Peyer's patch (tissue), 4 donors: ENCODE results near the gene ENTPD1. TPM values are rescaled to one million over a fixed set of nuclear protein-coding genes. Genes with fewer than 3 reads are reported as not detected.

Experiments used
- DNase-seq, 3 donors: peaks; one replicate each; pipeline ENCODE4 v3.0.0-alpha.2; 2017 to 2019
- H3K27ac ChIP-seq, 4 donors: fragments of 200-600 bp; sonication (generic); one replicate each; pipeline ENCODE4 v1.5.1; 2016 to 2019
- H3K27me3 ChIP-seq, 2 donors: fragments of 200-600 bp; sonication (generic); one replicate each; pipeline ENCODE4 v1.5.1; 2019
- H3K36me3 ChIP-seq, 3 donors: fragments of 200-600 bp; sonication (generic); one replicate each; pipeline ENCODE4 v1.5.1; 2016 to 2019
- H3K4me1 ChIP-seq, 4 donors: fragments of 200-600 bp; sonication (generic); one replicate each; pipeline ENCODE4 v1.5.1; 2016 to 2019
- H3K4me3 ChIP-seq, 4 donors: fragments of 200-600 bp; sonication (generic); 1 replicate in 3 of 4; 2 replicates in 1 of 4; pipeline ENCODE4 v1.5.1; 2016 to 2019; ENCODE audit warnings: mild to moderate bottlenecking in 1 of 4
- H3K9me3 ChIP-seq, 4 donors: fragments of 200-600 bp; sonication (generic); one replicate each; pipeline ENCODE4 v1.5.1; 2016 to 2019; ENCODE audit warnings: mild to moderate bottlenecking in 1 of 4
- POLR2A ChIP-seq, 2 donors: fragments of 450-650 bp; IDR thresholded peaks; one replicate each; pipeline ENCODE4 v1.5.1; 2017; ENCODE audit warnings: antibody characterized with exemption in 2 of 2, mild to moderate bottlenecking in 2 of 2, moderate library complexity in 2 of 2
- total RNA-seq, 4 donors: library from RNA; depleted of rRNA; stranded (reverse); fragments of >200 nt; gene quantifications; one replicate each; pipeline ENCODE4 v1.1.0, GENCODE V29; 2016
- TF ChIP-seq, protein P1 (sequence below), 6 experiments: fragments of 450-650 bp in 4 of 6; fragments of 200-600 bp in 2 of 6; sonication (generic) in 1 of 6; IDR thresholded peaks; one replicate each; pipeline ENCODE4 v1.5.1; 2017 to 2019; ENCODE audit warnings: antibody characterized with exemption in 6 of 6, mild to moderate bottlenecking in 3 of 6, moderate library complexity in 1 of 6

The ENTPD1 gene
- total RNA-seq, 4 donors from 2014 or later: 5.8 to 73.4 (median 16.8) TPM

DNA sequence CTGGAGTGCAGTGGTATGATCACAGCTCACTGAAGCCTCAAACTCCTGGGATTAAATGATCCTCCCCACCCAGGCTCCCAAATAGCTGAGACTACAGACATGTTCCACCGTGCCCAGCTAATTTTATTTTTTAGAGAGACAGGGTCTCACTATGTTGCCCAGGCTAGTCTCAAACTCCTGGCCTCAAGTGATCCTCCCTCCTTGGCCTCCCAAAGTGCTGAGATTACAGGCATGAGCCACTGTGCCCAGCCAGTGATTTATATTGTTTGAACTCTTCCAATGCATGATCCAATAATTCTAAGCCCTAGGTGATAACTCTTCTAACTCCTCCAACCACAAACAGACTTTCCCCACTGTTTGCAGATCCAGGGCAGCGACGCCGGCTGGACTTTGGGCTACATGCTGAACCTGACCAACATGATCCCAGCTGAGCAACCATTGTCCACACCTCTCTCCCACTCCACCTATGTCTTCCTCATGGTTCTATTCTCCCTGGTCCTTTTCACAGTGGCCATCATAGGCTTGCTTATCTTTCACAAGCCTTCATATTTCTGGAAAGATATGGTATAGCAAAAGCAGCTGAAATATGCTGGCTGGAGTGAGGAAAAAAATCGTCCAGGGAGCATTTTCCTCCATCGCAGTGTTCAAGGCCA is 110.0 kb downstream of the ENTPD1 start:
- no peak for TF ChIP-seq POLR2A (IDR thresholded peaks at IDR 0.05)
- TF ChIP-seq, protein P1, sequence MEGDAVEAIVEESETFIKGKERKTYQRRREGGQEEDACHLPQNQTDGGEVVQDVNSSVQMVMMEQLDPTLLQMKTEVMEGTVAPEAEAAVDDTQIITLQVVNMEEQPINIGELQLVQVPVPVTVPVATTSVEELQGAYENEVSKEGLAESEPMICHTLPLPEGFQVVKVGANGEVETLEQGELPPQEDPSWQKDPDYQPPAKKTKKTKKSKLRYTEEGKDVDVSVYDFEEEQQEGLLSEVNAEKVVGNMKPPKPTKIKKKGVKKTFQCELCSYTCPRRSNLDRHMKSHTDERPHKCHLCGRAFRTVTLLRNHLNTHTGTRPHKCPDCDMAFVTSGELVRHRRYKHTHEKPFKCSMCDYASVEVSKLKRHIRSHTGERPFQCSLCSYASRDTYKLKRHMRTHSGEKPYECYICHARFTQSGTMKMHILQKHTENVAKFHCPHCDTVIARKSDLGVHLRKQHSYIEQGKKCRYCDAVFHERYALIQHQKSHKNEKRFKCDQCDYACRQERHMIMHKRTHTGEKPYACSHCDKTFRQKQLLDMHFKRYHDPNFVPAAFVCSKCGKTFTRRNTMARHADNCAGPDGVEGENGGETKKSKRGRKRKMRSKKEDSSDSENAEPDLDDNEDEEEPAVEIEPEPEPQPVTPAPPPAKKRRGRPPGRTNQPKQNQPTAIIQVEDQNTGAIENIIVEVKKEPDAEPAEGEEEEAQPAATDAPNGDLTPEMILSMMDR (IDR thresholded peaks at IDR 0.05): no peak
- Histone ChIP-seq H3K27me3 (no peaks in the 10 kb centered on the region), H3K4me1 (no peaks in the 10 kb centered on the region), H3K4me3 (no peak overlapping the region), H3K27ac (no peak overlapping the region), H3K9me3 (no peaks in the 10 kb centered on the region), H3K36me3 (no peaks in the 10 kb centered on the region)
- DNase-seq: no peak

DNA sequence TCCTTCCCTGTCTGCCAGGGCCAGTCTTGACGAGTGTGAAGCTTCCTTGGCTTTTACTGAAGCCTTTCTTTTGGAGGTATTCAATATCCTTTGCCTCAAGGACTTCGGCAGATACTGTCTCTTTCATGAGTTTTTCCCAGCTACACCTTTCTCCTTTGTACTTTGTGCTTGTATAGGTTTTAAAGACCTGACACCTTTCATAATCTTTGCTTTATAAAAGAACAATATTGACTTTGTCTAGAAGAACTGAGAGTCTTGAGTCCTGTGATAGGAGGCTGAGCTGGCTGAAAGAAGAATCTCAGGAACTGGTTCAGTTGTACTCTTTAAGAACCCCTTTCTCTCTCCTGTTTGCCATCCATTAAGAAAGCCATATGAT is 110.5 kb downstream of the ENTPD1 start:
- DNase-seq: no peak
- H3K4me1 ChIP-seq: no peaks in the 10 kb centered on the region
- H3K27ac ChIP-seq: no peak overlapping the region
- no peaks in the 10 kb centered on the region for H3K36me3 ChIP-seq
- no peaks in the 10 kb centered on the region for H3K27me3 ChIP-seq
- no peak overlapping the region for H3K4me3 ChIP-seq
- no peaks in the 10 kb centered on the region for H3K9me3 ChIP-seq
- TF ChIP-seq POLR2A (IDR thresholded peaks at IDR 0.05): no peak
- TF ChIP-seq, protein P1 (IDR thresholded peaks at IDR 0.05): no peak

DNA sequence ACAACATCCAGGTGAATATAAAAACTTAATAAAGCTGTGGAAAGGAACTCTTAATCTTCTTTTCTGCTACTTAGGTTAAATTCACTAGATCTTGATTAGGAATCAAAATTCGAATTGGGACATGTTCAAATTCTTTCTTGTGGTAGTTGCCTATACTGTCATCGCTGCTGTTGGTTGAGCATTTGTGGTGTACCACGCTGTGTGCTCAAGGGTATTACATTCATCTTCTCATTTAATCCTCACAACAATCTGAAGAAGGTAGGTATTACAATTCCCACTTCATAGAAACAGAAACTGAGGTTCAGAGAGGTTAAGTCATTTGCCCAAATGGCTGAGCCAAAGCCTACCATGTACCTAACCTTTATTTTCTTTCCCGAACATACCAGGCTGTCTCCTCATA is 111.9 kb downstream of the ENTPD1 start:
- no peak for DNase-seq
- TF ChIP-seq, protein P1 (IDR thresholded peaks at IDR 0.05): no peak
- H3K27me3 ChIP-seq: no peaks in the 10 kb centered on the region
- no peaks in the 10 kb centered on the region for H3K4me1 ChIP-seq
- no peak overlapping the region for H3K27ac ChIP-seq
- H3K4me3 ChIP-seq: no peak overlapping the region
- no peaks in the 10 kb centered on the region for H3K9me3 ChIP-seq
- no peaks in the 10 kb centered on the region for H3K36me3 ChIP-seq

DNA sequence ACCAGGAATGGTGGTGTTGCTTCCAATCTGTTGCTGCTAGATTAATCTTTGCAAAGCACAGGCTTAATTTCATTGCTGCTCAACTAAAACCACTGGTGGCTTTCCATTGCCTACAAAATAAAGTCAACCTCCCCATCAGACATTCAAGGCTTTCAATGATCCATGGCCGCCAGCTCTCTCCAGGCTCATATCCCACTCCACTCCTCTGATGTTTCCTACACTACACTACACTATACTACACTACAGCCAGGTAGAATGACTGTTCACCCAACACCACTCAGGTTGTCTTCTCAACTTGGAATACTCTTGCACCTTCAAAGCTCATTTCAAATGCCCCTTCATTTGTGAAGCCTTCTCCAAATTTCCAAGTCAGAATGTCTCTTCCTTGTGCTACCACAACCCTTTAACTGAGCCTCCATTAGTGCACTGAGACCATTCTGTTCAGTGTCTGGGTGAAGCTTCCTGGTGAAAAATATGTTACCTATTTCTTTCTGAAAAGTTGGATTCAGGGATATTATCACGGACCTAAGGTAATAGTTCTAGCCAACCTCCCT is 116.3 kb downstream of the ENTPD1 start:
- Histone ChIP-seq H3K36me3 (peaks cover 0 to 4% (median 0%) of the 10 kb centered on the region in 3 donors), H3K4me1 (no peaks in the 10 kb centered on the region), H3K27me3 (no peaks in the 10 kb centered on the region), H3K9me3 (peaks cover 0 to 6% (median 0%) of the 10 kb centered on the region in 4 donors), H3K27ac (no peak overlapping the region), H3K4me3 (no peak overlapping the region)
- TF ChIP-seq POLR2A (IDR thresholded peaks at IDR 0.05): no peak
- TF ChIP-seq, protein P1 (IDR thresholded peaks at IDR 0.05): no peak
- no peak for DNase-seq

DNA sequence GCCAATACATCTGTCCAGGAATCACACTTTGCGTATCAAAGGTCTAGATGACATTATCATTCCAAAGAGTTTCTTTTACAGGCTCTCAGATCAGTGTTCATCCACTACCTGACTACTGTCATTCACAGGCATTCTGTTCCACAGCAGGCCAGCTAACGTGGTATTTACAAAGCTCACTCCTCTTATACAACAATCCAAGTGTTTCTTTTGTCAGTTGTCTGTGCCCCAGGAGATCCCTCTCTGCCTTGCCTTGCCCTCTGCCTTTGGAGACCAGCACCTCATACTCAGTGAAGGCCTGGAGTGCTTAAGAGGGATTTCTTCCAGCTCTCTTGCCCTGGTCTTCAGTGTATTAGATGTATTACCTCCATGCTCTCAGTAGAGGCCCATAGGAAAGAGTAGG is 117.2 kb downstream of the ENTPD1 start:
- Histone ChIP-seq H3K27ac (no peak overlapping the region), H3K9me3 (peaks cover 0 to 6% (median 0%) of the 10 kb centered on the region in 4 donors), H3K4me1 (no peaks in the 10 kb centered on the region), H3K4me3 (no peak overlapping the region), H3K36me3 (peaks cover 0 to 4% (median 0%) of the 10 kb centered on the region in 3 donors), H3K27me3 (no peaks in the 10 kb centered on the region)
- no peak for TF ChIP-seq POLR2A (IDR thresholded peaks at IDR 0.05)
- TF ChIP-seq, protein P1 (IDR thresholded peaks at IDR 0.05): no peak
- no peak for DNase-seq
